ENCODE data around the gene SUCNR1. TPM values are rescaled to one million over a fixed set of nuclear protein-coding genes. Genes with fewer than 3 reads are reported as not detected.
"Not testable (repeated sequence)": the region's sequence is repeated elsewhere in the genome, so short reads cannot be mapped to it uniquely, and the experiment has no call there.

SUCNR1 gene
- total and polyA plus RNA-seq, 2 of the 13 experiments (the other 11 are each of a cell fraction or from before 2014, with no cell fraction given), result 0.03 TPM; not detected in 1

- TF ChIP-seq, protein P1, sequence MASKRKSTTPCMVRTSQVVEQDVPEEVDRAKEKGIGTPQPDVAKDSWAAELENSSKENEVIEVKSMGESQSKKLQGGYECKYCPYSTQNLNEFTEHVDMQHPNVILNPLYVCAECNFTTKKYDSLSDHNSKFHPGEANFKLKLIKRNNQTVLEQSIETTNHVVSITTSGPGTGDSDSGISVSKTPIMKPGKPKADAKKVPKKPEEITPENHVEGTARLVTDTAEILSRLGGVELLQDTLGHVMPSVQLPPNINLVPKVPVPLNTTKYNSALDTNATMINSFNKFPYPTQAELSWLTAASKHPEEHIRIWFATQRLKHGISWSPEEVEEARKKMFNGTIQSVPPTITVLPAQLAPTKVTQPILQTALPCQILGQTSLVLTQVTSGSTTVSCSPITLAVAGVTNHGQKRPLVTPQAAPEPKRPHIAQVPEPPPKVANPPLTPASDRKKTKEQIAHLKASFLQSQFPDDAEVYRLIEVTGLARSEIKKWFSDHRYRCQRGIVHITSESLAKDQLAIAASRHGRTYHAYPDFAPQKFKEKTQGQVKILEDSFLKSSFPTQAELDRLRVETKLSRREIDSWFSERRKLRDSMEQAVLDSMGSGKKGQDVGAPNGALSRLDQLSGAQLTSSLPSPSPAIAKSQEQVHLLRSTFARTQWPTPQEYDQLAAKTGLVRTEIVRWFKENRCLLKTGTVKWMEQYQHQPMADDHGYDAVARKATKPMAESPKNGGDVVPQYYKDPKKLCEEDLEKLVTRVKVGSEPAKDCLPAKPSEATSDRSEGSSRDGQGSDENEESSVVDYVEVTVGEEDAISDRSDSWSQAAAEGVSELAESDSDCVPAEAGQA (IDR thresholded peaks at IDR 0.05; ENCODE audit: low read depth), result no peak
- TF ChIP-seq, protein P1 (CRISPR knock-in tag; IDR thresholded peaks at IDR 0.05; ENCODE audit: borderline replicate concordance), result no peak
These were observed 30.2 kb upstream of the SUCNR1 start (continued) for GRCh38 chr3:151843275-151843674.

DNA sequence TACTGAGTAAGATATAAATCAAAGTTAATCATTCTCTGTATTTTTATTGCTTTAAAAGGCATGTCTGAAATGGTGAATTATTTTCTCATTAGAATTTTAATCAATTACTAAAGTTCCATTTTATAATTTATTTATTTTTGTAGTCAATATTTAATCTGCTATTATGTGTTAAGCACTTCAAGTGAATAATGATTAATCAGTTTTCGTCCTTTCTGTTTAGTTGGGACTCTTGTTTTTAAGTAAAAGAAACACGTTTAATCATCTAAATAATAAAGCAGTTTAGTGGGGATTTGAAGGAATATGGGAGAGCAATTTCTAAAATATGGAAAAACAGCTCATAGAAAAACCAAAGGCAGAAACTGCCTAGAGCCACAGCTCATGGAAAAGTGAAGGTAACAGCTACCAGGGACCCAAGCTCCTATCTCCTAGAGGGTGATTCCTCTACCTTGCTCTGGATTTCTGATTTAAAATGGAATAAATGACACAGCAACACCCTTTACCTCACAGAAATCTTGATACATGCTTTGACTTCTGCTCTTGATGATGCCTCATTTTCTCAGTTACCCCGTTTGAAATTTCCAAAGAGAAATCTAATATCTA lies 28.0 kb upstream of the SUCNR1 start:
- no peaks in the 10 kb centered on the region for H3K27me3 ChIP-seq (ENCODE audit: control insufficient read depth in 1 of 2, insufficient read depth in 2 of 2, low read length in 2 of 2)
- intact Hi-C loops (cut with micrococcal nuclease; ENCODE audit: unreplicated experiment) (no loop called here), in situ Hi-C loops (cut with HindIII; ENCODE audit: extremely low pct_ligation_motif_present, low pct_unique_long_range_greater_than_20kb) (no loop called here)
- H3K79me2 ChIP-seq (ENCODE audit: insufficient read depth, low read length), result no peaks in the 10 kb centered on the region
- ATAC-seq, result no peak
- FAIRE-seq, result no peak
- H3K4me2 ChIP-seq (ENCODE audit: low read depth, low read length), result no peak overlapping the region
- no TSS peak for BruUV-seq (replicated peaks)
- 0% methylated on average over 3 of the region's 3 CpGs for WGBS (ENCODE audit: low lambda C conversion rate)
- no peaks in the 10 kb centered on the region for H4K20me1 ChIP-seq (ENCODE audit: insufficient read depth, low read length)
- H2AFZ ChIP-seq (ENCODE audit: low read length), result no peak overlapping the region
- ChIA-PET POLR2A (no interaction called here), CTCF (ENCODE audit: low intra/inter-chr PET ratio, low total read pairs) (no interaction called here)
- H3K9me3 ChIP-seq (ENCODE audit: low read length), result no peaks in the 10 kb centered on the region
- no peaks in the 10 kb centered on the region for H3K36me3 ChIP-seq (replicated peaks in 1 of 2; ENCODE audit: control insufficient read depth in 1 of 2, insufficient read depth in 2 of 2, low read length in 2 of 2)
- H3K4me3 ChIP-seq (replicated peaks in 1 of 3; ENCODE audit: insufficient read depth in 1 of 3, low read depth in 2 of 3, low read length in 3 of 3), result no peak overlapping the region
- H3K4me1 ChIP-seq (ENCODE audit: insufficient read depth, low read length), result no peaks in the 10 kb centered on the region
- no peak for DNase-seq (ENCODE audit: low spot score)
- H3K9ac ChIP-seq (ENCODE audit: insufficient read depth, low read depth, low read length), result no peak overlapping the region
- no peak overlapping the region for H3K27ac ChIP-seq (ENCODE audit: extremely low read length, insufficient read depth, low read length)
- TF ChIP-seq, protein P2, sequence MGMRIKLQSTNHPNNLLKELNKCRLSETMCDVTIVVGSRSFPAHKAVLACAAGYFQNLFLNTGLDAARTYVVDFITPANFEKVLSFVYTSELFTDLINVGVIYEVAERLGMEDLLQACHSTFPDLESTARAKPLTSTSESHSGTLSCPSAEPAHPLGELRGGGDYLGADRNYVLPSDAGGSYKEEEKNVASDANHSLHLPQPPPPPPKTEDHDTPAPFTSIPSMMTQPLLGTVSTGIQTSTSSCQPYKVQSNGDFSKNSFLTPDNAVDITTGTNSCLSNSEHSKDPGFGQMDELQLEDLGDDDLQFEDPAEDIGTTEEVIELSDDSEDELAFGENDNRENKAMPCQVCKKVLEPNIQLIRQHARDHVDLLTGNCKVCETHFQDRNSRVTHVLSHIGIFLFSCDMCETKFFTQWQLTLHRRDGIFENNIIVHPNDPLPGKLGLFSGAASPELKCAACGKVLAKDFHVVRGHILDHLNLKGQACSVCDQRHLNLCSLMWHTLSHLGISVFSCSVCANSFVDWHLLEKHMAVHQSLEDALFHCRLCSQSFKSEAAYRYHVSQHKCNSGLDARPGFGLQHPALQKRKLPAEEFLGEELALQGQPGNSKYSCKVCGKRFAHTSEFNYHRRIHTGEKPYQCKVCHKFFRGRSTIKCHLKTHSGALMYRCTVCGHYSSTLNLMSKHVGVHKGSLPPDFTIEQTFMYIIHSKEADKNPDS (CRISPR knock-in tag; IDR thresholded peaks at IDR 0.05), result no peak
- TF ChIP-seq, protein P3, sequence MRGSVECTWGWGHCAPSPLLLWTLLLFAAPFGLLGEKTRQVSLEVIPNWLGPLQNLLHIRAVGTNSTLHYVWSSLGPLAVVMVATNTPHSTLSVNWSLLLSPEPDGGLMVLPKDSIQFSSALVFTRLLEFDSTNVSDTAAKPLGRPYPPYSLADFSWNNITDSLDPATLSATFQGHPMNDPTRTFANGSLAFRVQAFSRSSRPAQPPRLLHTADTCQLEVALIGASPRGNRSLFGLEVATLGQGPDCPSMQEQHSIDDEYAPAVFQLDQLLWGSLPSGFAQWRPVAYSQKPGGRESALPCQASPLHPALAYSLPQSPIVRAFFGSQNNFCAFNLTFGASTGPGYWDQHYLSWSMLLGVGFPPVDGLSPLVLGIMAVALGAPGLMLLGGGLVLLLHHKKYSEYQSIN (CRISPR knock-in tag; IDR thresholded peaks at IDR 0.05; ENCODE audit: borderline replicate concordance), result no peak
- TF ChIP-seq SMC3 (IDR thresholded peaks at IDR 0.05; ENCODE audit: low read length) (no peak), ZNF883 (CRISPR knock-in tag; IDR thresholded peaks at IDR 0.05; ENCODE audit: not compliant biosample characterization) (no peak)

- H3K36me3 ChIP-seq (replicated peaks in 1 of 2; ENCODE audit: control insufficient read depth in 1 of 2, insufficient read depth in 2 of 2, low read length in 2 of 2); in situ Hi-C loops (cut with HindIII; ENCODE audit: extremely low pct_ligation_motif_present, low pct_unique_long_range_greater_than_20kb); H3K79me2 ChIP-seq (ENCODE audit: insufficient read depth, low read length); H3K4me1 ChIP-seq (ENCODE audit: insufficient read depth, low read length); H4K20me1 ChIP-seq (ENCODE audit: insufficient read depth, low read length); H3K27ac ChIP-seq (ENCODE audit: extremely low read length, insufficient read depth, low read length); H3K27me3 ChIP-seq (ENCODE audit: control insufficient read depth in 1 of 2, insufficient read depth in 2 of 2, low read length in 2 of 2); POLR2A ChIA-PET; DNase-seq (ENCODE audit: low spot score); CTCF ChIA-PET (ENCODE audit: low intra/inter-chr PET ratio, low total read pairs); intact Hi-C loops (cut with micrococcal nuclease; ENCODE audit: unreplicated experiment); ATAC-seq; BruUV-seq (replicated peaks); H3K4me2 ChIP-seq (ENCODE audit: low read depth, low read length); H3K4me3 ChIP-seq (replicated peaks in 1 of 3; ENCODE audit: insufficient read depth in 1 of 3, low read depth in 2 of 3, low read length in 3 of 3); H3K9me3 ChIP-seq (ENCODE audit: low read length); H2AFZ ChIP-seq (ENCODE audit: low read length); H3K9ac ChIP-seq (ENCODE audit: insufficient read depth, low read depth, low read length); FAIRE-seq: not testable (repeated sequence)
- WGBS (ENCODE audit: low lambda C conversion rate), result 0% methylated on average over 2 of the region's 2 CpGs
These were observed 23.4 kb upstream of the SUCNR1 start for GRCh38 chr3:151850065-151850464.
